GM12875 (cell line): ENCODE results near the gene FASTKD3.

Source experiments
- H3K4me3 ChIP-seq: one replicate; pipeline ENCODE4 v1.5.1; 2011; ENCODE audit warnings: low read depth, low read length, control low read depth
- TF ChIP-seq, protein P1 (sequence below): IDR thresholded peaks from 2 replicates; pipeline ENCODE4 v1.5.1; 2011; ENCODE audit warnings: low read depth, mild to moderate bottlenecking, control low read depth, inconsistent platforms, low read length, moderate library complexity, borderline replicate concordance; ENCODE audit not compliant: insufficient read depth

Gene FASTKD3

DNA sequence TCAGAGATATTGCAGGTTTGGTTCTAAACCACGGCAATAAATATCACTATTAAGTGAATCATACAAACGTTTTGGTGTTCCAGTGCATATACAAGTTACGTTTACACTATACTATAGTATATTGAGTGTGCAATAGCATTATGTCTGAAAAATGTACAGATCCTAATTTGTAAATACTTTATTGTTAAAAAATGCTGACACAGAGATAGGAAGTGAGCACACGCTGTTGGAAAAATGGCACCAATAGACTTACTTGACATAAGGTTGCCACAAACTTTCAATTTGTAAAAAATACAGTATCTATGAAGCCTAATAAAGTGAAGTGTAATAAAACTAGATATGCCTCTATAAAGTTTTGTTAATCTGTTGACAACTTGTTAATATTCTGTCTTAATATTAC, 33.8 kb downstream of the FASTKD3 start:
- H3K4me3 ChIP-seq = no peak overlapping the region
- TF ChIP-seq, protein P1, sequence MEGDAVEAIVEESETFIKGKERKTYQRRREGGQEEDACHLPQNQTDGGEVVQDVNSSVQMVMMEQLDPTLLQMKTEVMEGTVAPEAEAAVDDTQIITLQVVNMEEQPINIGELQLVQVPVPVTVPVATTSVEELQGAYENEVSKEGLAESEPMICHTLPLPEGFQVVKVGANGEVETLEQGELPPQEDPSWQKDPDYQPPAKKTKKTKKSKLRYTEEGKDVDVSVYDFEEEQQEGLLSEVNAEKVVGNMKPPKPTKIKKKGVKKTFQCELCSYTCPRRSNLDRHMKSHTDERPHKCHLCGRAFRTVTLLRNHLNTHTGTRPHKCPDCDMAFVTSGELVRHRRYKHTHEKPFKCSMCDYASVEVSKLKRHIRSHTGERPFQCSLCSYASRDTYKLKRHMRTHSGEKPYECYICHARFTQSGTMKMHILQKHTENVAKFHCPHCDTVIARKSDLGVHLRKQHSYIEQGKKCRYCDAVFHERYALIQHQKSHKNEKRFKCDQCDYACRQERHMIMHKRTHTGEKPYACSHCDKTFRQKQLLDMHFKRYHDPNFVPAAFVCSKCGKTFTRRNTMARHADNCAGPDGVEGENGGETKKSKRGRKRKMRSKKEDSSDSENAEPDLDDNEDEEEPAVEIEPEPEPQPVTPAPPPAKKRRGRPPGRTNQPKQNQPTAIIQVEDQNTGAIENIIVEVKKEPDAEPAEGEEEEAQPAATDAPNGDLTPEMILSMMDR = no peak

- TF ChIP-seq, protein P1 = no peak
- no peak overlapping the region for H3K4me3 ChIP-seq
These were observed 40.6 kb downstream of the FASTKD3 start for GRCh38 chr5:7828269-7828668.

GRCh38 chr5:7827610-7828009, 41.2 kb downstream of the FASTKD3 start:
- TF ChIP-seq, protein P1 = no peak
- H3K4me3 ChIP-seq = no peak overlapping the region

DNA sequence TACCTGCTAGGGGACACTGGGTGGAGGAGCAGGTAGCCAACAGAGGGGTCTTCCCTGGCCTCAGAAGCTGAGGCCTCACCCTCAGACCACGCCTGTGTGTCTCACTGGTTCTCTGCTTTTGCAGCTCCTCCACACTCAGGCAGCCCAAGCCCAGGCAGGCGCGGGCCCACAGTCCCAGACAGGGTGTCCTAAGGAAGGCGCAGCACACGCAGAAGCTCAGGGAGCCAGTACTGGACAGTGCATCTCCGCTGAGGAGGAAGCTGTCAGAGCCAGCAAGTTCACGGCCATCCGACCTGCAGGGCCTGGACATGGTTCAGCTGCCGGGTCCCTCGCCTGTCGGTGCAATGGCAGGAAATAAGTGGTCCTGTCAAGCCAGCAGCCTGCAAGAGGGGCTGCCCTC, 43.2 kb downstream of the FASTKD3 start:
- no peak overlapping the region for H3K4me3 ChIP-seq
- TF ChIP-seq, protein P1 = no peak

- TF ChIP-seq, protein P1 = no peak
- H3K4me3 ChIP-seq = no peak overlapping the region
These were observed 43.8 kb downstream of the FASTKD3 start for GRCh38 chr5:7824995-7825394.

DNA sequence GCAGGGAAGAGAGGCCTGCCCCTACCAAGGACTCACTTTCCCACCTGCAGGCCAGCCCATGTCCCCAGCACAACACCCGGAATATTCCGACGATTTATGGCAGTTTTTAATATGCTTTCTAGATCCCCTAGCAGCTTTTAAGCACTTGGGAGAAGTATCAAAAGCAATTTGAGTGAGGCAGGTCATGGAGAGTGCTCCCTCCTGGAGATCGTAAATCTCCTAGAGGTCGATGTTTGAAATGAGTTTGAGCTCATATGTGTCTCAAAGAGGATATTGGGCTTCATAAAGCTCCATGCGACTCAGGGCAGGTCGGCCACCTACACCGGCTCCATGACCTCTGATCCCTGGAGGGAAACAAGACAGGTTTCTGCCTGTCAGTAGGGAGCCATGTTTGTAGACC, 45.2 kb downstream of the FASTKD3 start:
- H3K4me3 ChIP-seq = no peak overlapping the region
- TF ChIP-seq, protein P1 = no peak

GRCh38 chr5:7822449-7822848, 46.4 kb downstream of the FASTKD3 start:
- TF ChIP-seq, protein P1 = no peak
- no peak overlapping the region for H3K4me3 ChIP-seq
